Measurements from ENCODE around the gene PROK1.
A peak's percentile ranks its signal among the peaks of the same experiment; 100 is the strongest.

DNA sequence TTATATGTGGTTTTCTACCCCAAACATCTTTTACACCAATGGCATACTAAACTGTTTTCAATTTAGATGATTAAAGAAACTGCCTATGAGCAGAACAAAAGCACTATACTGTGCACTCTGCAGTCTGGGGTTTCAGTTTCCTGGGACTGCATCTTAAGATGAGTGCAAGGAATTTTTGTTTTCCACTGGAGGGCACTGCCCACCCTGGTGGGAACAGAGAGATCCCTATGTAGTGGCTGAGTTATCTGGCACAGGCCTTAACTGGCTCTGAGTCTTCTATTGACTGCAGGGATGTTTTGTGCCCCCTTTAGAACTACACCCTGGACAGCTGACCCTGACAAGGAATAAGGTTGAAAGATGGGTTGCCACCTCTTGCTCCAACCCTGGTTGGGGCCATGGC, 12.0 kb downstream of the PROK1 start:
- TF ChIP-seq, protein P1, sequence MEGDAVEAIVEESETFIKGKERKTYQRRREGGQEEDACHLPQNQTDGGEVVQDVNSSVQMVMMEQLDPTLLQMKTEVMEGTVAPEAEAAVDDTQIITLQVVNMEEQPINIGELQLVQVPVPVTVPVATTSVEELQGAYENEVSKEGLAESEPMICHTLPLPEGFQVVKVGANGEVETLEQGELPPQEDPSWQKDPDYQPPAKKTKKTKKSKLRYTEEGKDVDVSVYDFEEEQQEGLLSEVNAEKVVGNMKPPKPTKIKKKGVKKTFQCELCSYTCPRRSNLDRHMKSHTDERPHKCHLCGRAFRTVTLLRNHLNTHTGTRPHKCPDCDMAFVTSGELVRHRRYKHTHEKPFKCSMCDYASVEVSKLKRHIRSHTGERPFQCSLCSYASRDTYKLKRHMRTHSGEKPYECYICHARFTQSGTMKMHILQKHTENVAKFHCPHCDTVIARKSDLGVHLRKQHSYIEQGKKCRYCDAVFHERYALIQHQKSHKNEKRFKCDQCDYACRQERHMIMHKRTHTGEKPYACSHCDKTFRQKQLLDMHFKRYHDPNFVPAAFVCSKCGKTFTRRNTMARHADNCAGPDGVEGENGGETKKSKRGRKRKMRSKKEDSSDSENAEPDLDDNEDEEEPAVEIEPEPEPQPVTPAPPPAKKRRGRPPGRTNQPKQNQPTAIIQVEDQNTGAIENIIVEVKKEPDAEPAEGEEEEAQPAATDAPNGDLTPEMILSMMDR (IDR thresholded peaks at IDR 0.05): peak in 1 of 6 experiments; percentile 11
- no peak for TF ChIP-seq POLR2A (IDR thresholded peaks at IDR 0.05)
